Posterior vena cava (tissue), 2 donors: ENCODE data around the gene COQ2. TPM values are rescaled to one million over a fixed set of nuclear protein-coding genes. Genes with fewer than 3 reads are reported as not detected.
"Not testable (repeated sequence)": the region's sequence is repeated elsewhere in the genome, so short reads cannot be mapped to it uniquely, and the experiment has no call there.

Experiments
- DNase-seq: peaks from one replicate; pipeline ENCODE4 v3.0.0-alpha.2; 2020; ENCODE audit warnings: low spot score
- intact Hi-C, 2 donors: fragments of 100-400 bp; cut with DNase I; formaldehyde crosslinking; loops; one replicate each; pipeline versions ENCODE4 v1.14.1 to v1.14.2; 2022 to 2023
- total RNA-seq, 2 donors: library from RNA; stranded (reverse); fragmentation: NEBNext Ultra II Directional; extraction: Animal tissue kit (Norgen Biotek cat#: 25700); gene quantifications; one replicate each; pipeline ENCODE4 v1.2.1, GENCODE V29; 2021
- donor health status: DM: yes; HTN: yes; CAD: no.
- donor health status: DM: yes; HTN: yes; CAD: no.

Gene COQ2
- total RNA-seq, 2 donors from 2014 or later = 7.3 to 7.9 TPM

GRCh38 chr4:83258461-83258860 is 26.1 kb downstream of the COQ2 start:
- no peak for DNase-seq
- intact Hi-C loops = no loop called here

- intact Hi-C loops = no loop called here
- DNase-seq = no peak
These were observed 26.8 kb downstream of the COQ2 start for GRCh38 chr4:83257811-83258210.

GRCh38 chr4:83255584-83255983 is 29.0 kb downstream of the COQ2 start:
- no peak for DNase-seq
- intact Hi-C loops = no loop called here

- intact Hi-C loops = no loop called here
- no peak for DNase-seq
These were observed 31.7 kb downstream of the COQ2 start for GRCh38 chr4:83252782-83253405.

GRCh38 chr4:83251447-83251830 is 33.2 kb downstream of the COQ2 start:
- DNase-seq = no peak
- intact Hi-C loops = no loop called here

- intact Hi-C loops = no loop called here
- no peak for DNase-seq
These were observed 33.7 kb downstream of the COQ2 start for GRCh38 chr4:83250687-83251446.

GRCh38 chr4:83248486-83248885 is 36.1 kb downstream of the COQ2 start:
- DNase-seq = no peak
- intact Hi-C loops = no loop called here

- intact Hi-C loops = no loop called here
- DNase-seq = no peak
These were observed 36.9 kb downstream of the COQ2 start for GRCh38 chr4:83247415-83248357.

- DNase-seq = no peak
- intact Hi-C loops = no loop called here
These were observed 43.5 kb downstream of the COQ2 start for GRCh38 chr4:83241132-83241531.

- DNase-seq = no peak
- intact Hi-C loops = no loop called here
These were observed 44.2 kb downstream of the COQ2 start for GRCh38 chr4:83240379-83240875.

- intact Hi-C loops = no loop called here
- no peak for DNase-seq
These were observed 46.0 kb downstream of the COQ2 start for GRCh38 chr4:83238393-83239248.

- intact Hi-C loops = no loop called here
- no peak for DNase-seq
These were observed 47.0 kb downstream of the COQ2 start for GRCh38 chr4:83237591-83237990.

GRCh38 chr4:83235645-83236133 is 48.9 kb downstream of the COQ2 start:
- DNase-seq = not testable (repeated sequence)

GRCh38 chr4:83234902-83235644 is 49.5 kb downstream of the COQ2 start:
- DNase-seq = no peak
- intact Hi-C loops = no loop called here

More at GRCh38 chr4:83235645-83236133, 48.9 kb downstream of the COQ2 start:
- intact Hi-C loops = not testable (repeated sequence)

- intact Hi-C loops, DNase-seq: not testable (repeated sequence)
These were observed 50.2 kb downstream of the COQ2 start for GRCh38 chr4:83234387-83234786.

GRCh38 chr4:83232082-83232481 is 52.5 kb downstream of the COQ2 start:
- intact Hi-C loops = no loop called here
- no peak for DNase-seq

GRCh38 chr4:83231620-83232076 is 53.0 kb downstream of the COQ2 start:
- DNase-seq = no peak
- intact Hi-C loops = no loop called here

GRCh38 chr4:83230928-83231327 is 53.7 kb downstream of the COQ2 start:
- intact Hi-C loops = no loop called here
- DNase-seq = no peak
